Muscle layer of duodenum (tissue), 2 donors: ENCODE measurements around the gene MINDY1.

Source experiments
- H3K27ac ChIP-seq: one replicate; pipeline ENCODE4 v1.7.0; 2013; ENCODE audit warnings: mild to moderate bottlenecking, low read length
- H3K27me3 ChIP-seq: one replicate; pipeline ENCODE4 v1.7.0; 2013; ENCODE audit warnings: low read depth, mild to moderate bottlenecking, control low read depth, low read length
- H3K36me3 ChIP-seq, 2 donors: one replicate each; pipeline ENCODE4 v1.7.0; 2013; ENCODE audit warnings: low read length in 2 of 2, control low read depth in 1 of 2, mild to moderate bottlenecking in 1 of 2; ENCODE audit not compliant: insufficient read depth in 2 of 2, control insufficient read depth in 1 of 2
- H3K4me1 ChIP-seq, 2 donors: one replicate each; pipeline ENCODE4 v1.7.0; 2013; ENCODE audit warnings: low read length in 2 of 2, mild to moderate bottlenecking in 2 of 2, control low read depth in 1 of 2, moderate library complexity in 1 of 2; ENCODE audit not compliant: insufficient read depth in 2 of 2, control insufficient read depth in 1 of 2
- H3K4me3 ChIP-seq, 2 donors: one replicate each; pipeline ENCODE4 v1.7.0; 2013; ENCODE audit warnings: low read length in 2 of 2, low read depth in 1 of 2, mild to moderate bottlenecking in 1 of 2
- H3K9me3 ChIP-seq, 2 donors: one replicate each; pipeline ENCODE4 v1.7.0; 2013; ENCODE audit warnings: low read length in 2 of 2, control low read depth in 1 of 2, mild to moderate bottlenecking in 1 of 2; ENCODE audit not compliant: control insufficient read depth in 1 of 2
- donor health status: healthy.

Gene MINDY1

DNA sequence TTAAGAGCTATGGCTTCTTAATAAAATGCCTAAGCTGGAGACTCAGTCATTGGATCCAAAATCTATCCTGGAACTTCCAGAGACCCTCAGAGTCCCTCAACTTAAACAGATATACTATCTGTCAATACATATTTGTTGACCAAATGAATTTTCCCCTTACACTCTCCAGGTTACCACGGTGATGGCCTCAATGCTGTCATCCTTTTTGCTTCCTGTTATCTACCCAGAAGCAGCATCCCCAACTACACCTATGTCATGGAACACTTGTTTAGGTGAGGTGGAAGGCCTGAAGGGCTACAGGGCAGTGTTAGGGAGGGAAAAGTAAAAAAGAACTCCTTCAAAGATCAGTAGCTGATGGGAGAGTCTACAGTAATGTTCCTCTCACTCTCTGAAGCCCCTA, 36.5 kb upstream of the MINDY1 start:
- no peaks in the 10 kb centered on the region for H3K9me3 ChIP-seq
- H3K27ac ChIP-seq, result no peak overlapping the region
- H3K27me3 ChIP-seq, result no peaks in the 10 kb centered on the region
- no peaks in the 10 kb centered on the region for H3K36me3 ChIP-seq
- no peak overlapping the region for H3K4me3 ChIP-seq
- peaks cover 0 to under 1% of the 10 kb centered on the region in 2 donors for H3K4me1 ChIP-seq

DNA sequence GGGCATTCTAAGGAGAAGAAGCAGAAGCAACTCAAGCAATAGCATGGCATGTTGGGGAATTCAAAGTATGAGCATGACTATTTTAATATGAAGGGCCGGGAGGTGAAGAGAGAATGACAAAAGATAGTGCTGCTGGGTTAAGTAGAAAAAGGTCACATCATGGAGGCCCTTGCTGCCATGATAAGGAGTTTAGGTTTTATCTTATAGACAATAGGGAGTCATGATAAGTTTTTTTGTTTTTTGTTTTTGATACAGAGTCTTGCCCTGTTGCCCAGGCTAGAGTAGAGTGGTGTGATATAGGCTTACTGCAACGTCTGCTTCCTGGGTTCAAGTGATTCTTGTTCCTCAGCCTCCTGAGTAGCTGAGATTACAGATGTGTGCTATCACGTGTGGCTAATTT, 32.8 kb upstream of the MINDY1 start:
- no peaks in the 10 kb centered on the region for H3K9me3 ChIP-seq
- H3K4me1 ChIP-seq, result no peaks in the 10 kb centered on the region
- no peak overlapping the region for H3K4me3 ChIP-seq
- H3K36me3 ChIP-seq, result peaks cover under 1 to 7% of the 10 kb centered on the region in 2 donors
- no peaks in the 10 kb centered on the region for H3K27me3 ChIP-seq
- H3K27ac ChIP-seq, result no peak overlapping the region

DNA sequence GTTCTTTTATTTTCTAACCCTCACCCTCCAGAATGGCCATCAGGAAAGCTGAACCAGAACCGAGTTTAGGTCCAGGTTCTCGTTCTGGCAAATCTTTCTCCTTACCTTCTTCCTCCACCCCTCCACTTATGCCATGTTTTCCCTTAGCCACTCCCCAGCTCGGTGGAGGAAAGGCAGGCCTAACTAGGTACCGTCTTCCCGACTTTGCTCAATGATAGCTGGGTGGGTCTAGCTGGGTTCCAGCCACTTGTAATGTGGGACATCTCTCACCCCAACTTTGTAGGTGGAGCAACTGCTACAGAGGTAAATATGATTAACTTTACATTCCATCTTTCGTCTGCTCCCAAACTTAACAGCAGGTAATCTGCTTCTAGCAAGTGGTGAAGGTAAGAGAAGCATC, 30.3 kb upstream of the MINDY1 start:
- Histone ChIP-seq H3K4me3 (no peak overlapping the region), H3K9me3 (no peaks in the 10 kb centered on the region), H3K36me3 (peaks cover 10 to 15% of the 10 kb centered on the region in 2 donors), H3K4me1 (no peaks in the 10 kb centered on the region), H3K27ac (no peak overlapping the region), H3K27me3 (no peaks in the 10 kb centered on the region)

DNA sequence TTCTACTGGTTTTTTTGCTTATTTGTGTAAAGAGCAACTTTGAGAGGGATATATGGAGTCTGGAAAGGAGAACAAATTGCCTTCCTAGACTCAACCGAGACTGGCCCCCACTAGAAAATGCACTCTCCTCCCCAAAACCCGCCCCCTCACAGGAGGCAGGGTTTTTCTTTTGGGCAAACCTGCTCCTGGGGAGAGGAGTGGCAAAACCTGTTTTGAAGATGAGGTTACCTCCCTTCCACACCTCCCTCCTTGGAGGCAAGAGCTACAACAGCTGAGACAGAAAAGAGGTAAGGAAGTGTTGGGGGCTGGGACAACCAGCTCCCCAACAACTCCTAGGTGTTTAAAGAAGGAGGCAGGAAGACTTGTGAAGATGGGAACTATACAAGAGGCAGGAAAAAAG, 29.7 kb upstream of the MINDY1 start, which contains the start of gene BNIPL:
BNIPL (plus strand) TSS at position 231 of the 400 bp plus-strand sequence; CDS start at position 371, 140 bp downstream.
- no peaks in the 10 kb centered on the region for H3K27me3 ChIP-seq
- peaks cover 12 to 18% of the 10 kb centered on the region in 2 donors for H3K36me3 ChIP-seq
- H3K4me1 ChIP-seq, result no peaks in the 10 kb centered on the region
- H3K4me3 ChIP-seq, result no peak within 1 kb of the TSS
- H3K9me3 ChIP-seq, result no peaks in the 10 kb centered on the region
- H3K27ac ChIP-seq, result no peak within 1 kb of the TSS

DNA sequence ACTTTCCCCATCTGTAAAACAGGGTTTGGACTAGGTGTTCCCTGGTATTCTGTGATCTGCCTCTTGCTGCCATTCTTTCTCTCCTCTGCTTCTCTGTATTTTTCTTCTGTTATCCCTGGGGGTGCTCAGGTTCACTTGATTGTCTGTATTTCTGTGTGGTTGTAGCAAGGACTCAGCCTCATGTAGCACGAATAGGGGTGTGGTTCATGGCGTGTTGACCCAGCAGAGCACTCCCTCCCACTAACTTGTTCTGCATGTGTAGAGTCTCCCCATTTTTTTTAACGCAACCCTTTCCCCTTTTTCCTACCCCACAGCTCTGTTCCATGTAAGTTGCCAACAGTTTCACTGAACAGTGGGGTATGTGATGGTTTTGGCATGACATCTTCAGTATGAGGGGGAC, 28.5 kb upstream of the MINDY1 start:
- Histone ChIP-seq H3K4me1 (no peaks in the 10 kb centered on the region), H3K27me3 (no peaks in the 10 kb centered on the region), H3K27ac (no peak overlapping the region), H3K9me3 (no peaks in the 10 kb centered on the region), H3K36me3 (peaks cover 23 to 24% of the 10 kb centered on the region in 2 donors), H3K4me3 (no peak overlapping the region)

DNA sequence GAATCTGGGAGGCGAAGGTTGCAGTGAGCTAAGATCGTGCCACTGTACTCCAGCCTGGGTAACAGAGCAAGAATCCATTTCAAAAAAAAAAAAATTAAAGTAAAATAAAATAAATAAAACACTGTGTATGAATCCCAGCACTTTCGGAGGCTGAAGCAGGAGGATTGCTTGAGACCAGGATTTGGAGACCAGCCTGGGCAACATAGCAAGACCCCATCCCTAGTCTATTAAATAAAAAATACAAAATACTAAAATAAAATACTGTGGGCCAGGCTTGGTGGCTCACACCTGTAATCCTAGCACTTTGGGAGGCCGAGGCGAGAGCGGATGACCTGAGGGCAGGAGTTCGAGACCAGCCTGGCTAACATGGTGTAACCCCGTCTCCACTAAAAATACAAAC, 25.5 kb upstream of the MINDY1 start:
- H3K4me3 ChIP-seq, result no peak overlapping the region
- H3K36me3 ChIP-seq, result peaks cover 34 to 49% of the 10 kb centered on the region in 2 donors

DNA sequence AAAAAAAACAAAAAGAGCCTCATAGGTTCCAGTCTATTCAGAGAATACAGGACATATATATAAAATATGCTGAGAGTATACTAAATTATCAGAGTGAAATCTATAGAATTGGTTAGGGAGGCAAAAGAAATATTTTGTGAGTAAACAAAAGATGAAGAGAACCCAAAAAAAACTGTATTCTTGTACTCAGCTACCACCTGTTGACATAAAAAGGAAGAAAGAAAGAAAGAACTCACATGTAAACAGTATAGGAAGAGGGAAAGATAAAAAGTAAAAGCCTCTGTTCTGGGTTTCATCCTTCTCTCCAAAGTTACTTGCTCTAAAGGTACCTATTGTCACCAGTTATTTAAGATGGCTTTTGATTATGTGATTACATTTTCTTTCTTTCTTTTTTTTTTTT, 19.8 kb upstream of the MINDY1 start:
- peaks cover 0 to 7% of the 10 kb centered on the region in 2 donors for H3K4me1 ChIP-seq
- H3K4me3 ChIP-seq, result no peak overlapping the region
- peaks cover 20 to 53% of the 10 kb centered on the region in 2 donors for H3K36me3 ChIP-seq
- no peaks in the 10 kb centered on the region for H3K9me3 ChIP-seq
- no peaks in the 10 kb centered on the region for H3K27me3 ChIP-seq
- H3K27ac ChIP-seq, result no peak overlapping the region

More for the DNA sequence above, 25.5 kb upstream of the MINDY1 start:
- Histone ChIP-seq H3K27me3 (no peaks in the 10 kb centered on the region), H3K4me1 (no peaks in the 10 kb centered on the region), H3K27ac (no peak overlapping the region), H3K9me3 (no peaks in the 10 kb centered on the region)

DNA sequence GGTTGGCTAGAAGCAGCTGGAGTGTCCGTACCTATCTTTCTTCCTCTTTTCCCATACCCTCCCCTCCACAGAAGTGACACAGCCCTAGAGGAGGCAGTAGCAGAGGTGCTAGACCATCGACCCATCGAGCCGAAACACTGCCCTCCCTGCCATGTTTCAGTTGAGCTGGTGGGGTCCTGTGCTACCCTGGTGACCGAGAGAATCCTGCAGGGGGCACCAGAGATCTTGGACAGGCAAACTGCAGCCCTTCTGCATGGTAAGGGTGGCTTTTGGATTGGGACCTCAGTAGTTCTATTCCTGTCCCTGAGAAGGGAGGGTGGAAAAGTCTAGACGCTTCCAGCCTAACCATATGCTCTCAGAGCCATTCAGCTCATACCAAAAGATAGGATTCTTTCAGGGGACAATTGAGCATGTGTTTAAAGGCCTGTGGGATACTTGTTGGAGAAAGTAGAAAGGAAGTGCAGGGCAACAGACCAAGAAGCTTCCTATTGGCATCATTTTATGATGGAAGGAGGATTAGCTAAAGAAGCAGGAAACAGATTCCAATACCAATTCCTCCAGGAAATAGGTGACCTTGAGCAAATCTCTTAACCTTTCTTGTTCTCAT, 17.9 kb upstream of the MINDY1 start:
- H3K27ac ChIP-seq, result no peak overlapping the region
- H3K4me1 ChIP-seq, result peaks cover 0 to 7% of the 10 kb centered on the region in 2 donors
- peaks cover 11 to 35% of the 10 kb centered on the region in 2 donors for H3K36me3 ChIP-seq
- H3K9me3 ChIP-seq, result no peaks in the 10 kb centered on the region
- H3K27me3 ChIP-seq, result no peaks in the 10 kb centered on the region
- H3K4me3 ChIP-seq, result no peak overlapping the region

DNA sequence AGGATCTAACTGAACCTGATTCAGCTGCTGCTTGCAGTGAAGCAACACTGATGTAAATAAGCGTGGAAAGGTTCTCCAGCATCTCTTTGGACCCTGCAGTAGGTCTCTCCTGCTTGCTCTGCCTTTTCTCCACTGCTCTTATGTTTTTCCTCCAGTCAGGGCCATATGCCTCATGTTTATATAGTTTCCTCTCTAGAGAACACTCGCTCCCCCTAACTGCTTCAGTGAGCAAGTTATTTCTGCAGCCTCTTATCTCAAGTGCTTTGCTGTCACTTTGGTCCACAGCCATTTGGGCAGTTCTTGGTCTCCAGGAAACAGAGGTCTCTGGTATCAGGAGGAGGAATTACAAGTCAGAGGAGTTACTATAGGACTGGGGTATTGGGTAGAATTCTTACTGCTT, 6.8 kb upstream of the MINDY1 start:
- no peaks in the 10 kb centered on the region for H3K27me3 ChIP-seq
- H3K4me1 ChIP-seq, result peaks cover 15 to 25% of the 10 kb centered on the region in 2 donors
- H3K36me3 ChIP-seq, result peaks cover 7 to 13% of the 10 kb centered on the region in 2 donors
- H3K4me3 ChIP-seq, result no peak overlapping the region
- H3K27ac ChIP-seq, result peak overlapping the region; percentile 28
- no peaks in the 10 kb centered on the region for H3K9me3 ChIP-seq

DNA sequence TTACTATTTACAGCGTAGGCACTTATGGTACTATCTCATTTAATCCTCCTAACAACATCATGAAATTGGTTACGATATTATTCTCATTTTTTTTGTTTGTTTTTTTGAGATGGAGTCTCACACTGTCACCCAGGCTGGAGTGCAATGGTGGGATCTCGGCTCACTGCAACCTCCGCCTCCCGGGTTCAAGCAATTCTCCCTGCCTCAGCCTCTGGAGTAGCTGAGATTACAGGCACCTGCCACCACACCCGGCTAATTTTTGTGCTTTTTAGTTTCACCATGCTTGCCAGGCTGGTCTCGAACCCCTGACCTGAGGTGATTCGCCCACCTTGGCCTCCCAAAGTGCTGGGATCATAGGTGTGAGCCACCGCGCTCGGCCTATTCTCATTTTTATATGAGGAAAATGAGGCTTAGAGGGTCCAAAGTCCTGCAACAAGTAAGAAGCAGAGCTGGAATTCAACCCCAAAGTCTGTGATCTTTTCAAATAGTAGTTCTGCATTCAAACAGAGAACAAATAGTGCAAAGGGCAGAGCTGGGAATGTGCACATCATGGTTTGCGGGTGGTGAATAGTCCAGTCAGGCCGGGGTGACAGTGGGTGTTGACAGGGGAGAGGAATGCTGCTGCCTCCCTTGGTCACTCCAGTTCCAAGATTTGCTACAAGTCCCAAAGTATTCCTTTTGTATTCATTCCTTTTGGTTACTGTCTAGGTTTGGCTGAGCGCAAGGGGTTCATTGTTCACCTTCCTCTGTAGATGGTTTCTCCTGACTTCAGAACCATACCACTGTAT, 6.2 kb upstream of the MINDY1 start:
- H3K27me3 ChIP-seq, result no peaks in the 10 kb centered on the region

DNA sequence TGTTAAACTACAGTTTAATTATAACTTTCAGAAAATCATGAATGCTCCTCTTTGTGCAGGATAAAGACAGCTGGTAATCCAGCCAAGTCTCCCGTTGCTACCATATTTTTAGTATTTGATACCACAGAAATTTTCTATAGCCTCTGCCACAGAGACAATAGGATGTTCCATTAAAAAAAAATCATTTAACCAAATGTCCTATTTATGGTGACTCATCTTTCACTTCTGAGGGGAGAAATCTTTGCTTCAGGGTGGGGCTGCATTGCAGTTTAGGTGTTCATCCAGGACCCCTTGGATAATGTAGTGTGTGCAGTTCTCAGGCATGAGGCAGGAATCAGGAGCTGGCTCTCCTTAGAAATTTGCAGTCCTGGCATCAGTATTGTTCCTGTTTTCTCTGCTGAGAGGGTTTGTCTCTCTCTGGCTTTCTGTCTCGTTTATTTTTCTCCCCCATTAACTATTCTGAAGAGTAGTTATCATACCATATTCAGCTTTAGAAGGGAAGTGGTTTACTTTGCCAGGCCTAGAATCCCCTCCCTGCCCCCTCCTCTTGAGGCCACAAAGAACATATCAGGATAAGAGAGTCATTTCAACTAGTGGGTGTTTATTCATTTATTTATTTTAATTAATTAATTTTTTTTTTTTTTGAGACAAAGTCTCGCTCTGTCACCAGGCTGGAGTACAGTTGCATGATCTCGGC, 4.6 kb upstream of the MINDY1 start:
- Histone ChIP-seq H3K27me3 (no peaks in the 10 kb centered on the region), H3K9me3 (no peaks in the 10 kb centered on the region), H3K4me3 (no peak overlapping the region), H3K4me1 (peaks cover 24 to 38% of the 10 kb centered on the region in 2 donors), H3K27ac (peak overlapping the region; percentile 39), H3K36me3 (peaks cover 0 to 7% of the 10 kb centered on the region in 2 donors)

More for the DNA sequence above, 6.2 kb upstream of the MINDY1 start:
- Histone ChIP-seq H3K4me1 (peaks cover 17 to 25% of the 10 kb centered on the region in 2 donors), H3K9me3 (no peaks in the 10 kb centered on the region), H3K4me3 (no peak overlapping the region), H3K27ac (peak overlapping the region; percentile 28), H3K36me3 (peaks cover 2 to 10% of the 10 kb centered on the region in 2 donors)
